WERI-Rb-1 (cell line): ENCODE results near the gene CLIC2.

Experiments
- DNase-seq: peaks from one replicate; pipeline ENCODE4 v3.0.0-alpha.2; 2020
- H3K27ac ChIP-seq: fragments of 250-450 bp; sonication (Bioruptor Pico); 2 replicates; pipeline ENCODE4 v1.5.1; 2020; ENCODE audit warnings: mild to moderate bottlenecking, moderate library complexity
- H3K27me3 ChIP-seq: fragments of 250-450 bp; sonication (Bioruptor Pico); 2 replicates; pipeline ENCODE4 v1.5.1; 2021; ENCODE audit warnings: mild to moderate bottlenecking, low read depth, moderate library complexity; ENCODE audit not compliant: insufficient read depth, severe bottlenecking
- H3K36me3 ChIP-seq: fragments of 250-450 bp; sonication (Bioruptor Pico); 2 replicates; pipeline ENCODE4 v1.5.1; 2020; ENCODE audit warnings: mild to moderate bottlenecking, moderate library complexity
- H3K4me3 ChIP-seq: 2 replicates; pipeline ENCODE4 v1.5.1; 2011; ENCODE audit warnings: low read depth, mild to moderate bottlenecking, control low read depth, low read length
- H3K9me3 ChIP-seq: fragments of 250-450 bp; sonication (Bioruptor Pico); 2 replicates; pipeline ENCODE4 v1.5.1; 2021; ENCODE audit warnings: mild to moderate bottlenecking, moderate library complexity; ENCODE audit not compliant: severe bottlenecking
- TF ChIP-seq, protein P1 (sequence below): IDR thresholded peaks from 2 replicates; pipeline ENCODE4 v1.5.1; 2011; ENCODE audit warnings: low read depth, mild to moderate bottlenecking, control low read depth, inconsistent platforms, low read length

The CLIC2 gene

DNA sequence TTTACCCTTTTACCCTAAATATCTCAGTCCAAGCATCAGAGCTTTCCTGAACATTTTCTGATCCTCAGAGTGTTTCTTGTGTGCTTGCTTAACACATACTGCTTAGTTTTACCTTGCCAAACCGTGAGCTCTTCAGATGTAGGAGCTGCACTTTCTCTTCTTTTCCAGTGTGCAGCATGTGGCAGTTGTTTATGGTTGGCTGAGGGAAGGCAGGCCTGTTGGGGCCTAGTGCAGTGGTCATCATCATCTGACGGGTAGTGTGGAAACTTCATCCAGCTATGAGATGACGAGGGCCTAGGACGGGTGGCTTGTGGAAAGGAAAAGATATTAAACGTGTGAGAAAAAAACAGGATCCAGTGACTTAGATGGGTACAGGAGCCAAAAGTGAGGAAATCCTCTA, 96.7 kb downstream of the CLIC2 start:
- TF ChIP-seq, protein P1, sequence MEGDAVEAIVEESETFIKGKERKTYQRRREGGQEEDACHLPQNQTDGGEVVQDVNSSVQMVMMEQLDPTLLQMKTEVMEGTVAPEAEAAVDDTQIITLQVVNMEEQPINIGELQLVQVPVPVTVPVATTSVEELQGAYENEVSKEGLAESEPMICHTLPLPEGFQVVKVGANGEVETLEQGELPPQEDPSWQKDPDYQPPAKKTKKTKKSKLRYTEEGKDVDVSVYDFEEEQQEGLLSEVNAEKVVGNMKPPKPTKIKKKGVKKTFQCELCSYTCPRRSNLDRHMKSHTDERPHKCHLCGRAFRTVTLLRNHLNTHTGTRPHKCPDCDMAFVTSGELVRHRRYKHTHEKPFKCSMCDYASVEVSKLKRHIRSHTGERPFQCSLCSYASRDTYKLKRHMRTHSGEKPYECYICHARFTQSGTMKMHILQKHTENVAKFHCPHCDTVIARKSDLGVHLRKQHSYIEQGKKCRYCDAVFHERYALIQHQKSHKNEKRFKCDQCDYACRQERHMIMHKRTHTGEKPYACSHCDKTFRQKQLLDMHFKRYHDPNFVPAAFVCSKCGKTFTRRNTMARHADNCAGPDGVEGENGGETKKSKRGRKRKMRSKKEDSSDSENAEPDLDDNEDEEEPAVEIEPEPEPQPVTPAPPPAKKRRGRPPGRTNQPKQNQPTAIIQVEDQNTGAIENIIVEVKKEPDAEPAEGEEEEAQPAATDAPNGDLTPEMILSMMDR, result no peak
- peaks cover 47% of the 10 kb centered on the region for H3K36me3 ChIP-seq

DNA sequence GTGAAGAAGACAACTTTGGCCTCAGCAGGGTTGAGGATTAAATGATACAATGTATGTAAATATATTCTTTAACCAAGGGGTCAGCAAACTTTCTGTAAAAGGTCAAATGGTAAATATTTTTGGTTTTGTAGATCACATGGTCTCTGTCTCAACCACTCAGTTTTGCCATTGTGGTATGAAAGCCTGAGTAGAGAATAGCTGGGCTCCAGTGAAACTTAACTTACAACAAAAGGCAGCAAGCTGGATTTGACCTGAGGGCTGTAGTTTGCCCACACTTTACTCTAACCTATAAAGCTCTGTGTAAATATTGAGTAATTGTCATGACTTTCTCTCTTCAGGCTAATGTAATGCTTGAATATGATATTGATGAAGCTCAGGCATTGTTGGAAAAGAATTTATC, 98.5 kb downstream of the CLIC2 start:
- Histone ChIP-seq H3K36me3 (peaks cover 63% of the 10 kb centered on the region), H3K27me3 (no peaks in the 10 kb centered on the region), H3K27ac (no peak overlapping the region), H3K4me3 (no peak overlapping the region), H3K9me3 (no peaks in the 10 kb centered on the region)
- no peak for DNase-seq
- TF ChIP-seq, protein P1, result no peak

More for the DNA sequence above, 96.7 kb downstream of the CLIC2 start:
- Histone ChIP-seq H3K27ac (no peak overlapping the region), H3K4me3 (no peak overlapping the region), H3K9me3 (no peaks in the 10 kb centered on the region), H3K27me3 (no peaks in the 10 kb centered on the region)
- no peak for DNase-seq

DNA sequence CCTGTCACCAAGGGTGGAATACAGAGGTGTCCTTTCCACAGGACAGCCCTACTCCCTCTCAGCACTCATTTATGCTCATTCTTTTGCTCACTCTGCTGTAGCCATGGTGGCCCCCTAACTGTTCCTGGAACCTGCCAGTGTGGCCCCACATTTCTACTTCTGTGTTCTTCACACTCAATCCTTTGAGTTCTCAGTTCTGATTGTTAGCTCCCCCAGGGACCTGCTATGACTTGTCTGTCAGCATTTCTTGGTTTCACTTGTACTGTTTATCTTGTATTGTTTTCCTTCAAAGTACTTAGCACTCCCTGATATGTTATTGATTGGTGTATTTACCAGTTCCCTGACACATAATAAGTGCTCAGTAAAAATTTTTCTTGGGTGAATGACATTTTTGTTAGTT, 103.3 kb downstream of the CLIC2 start:
- Histone ChIP-seq H3K4me3 (no peak overlapping the region), H3K27ac (no peak overlapping the region), H3K36me3 (peaks cover 78% of the 10 kb centered on the region), H3K9me3 (no peaks in the 10 kb centered on the region), H3K27me3 (no peaks in the 10 kb centered on the region)
- TF ChIP-seq, protein P1, result no peak
- DNase-seq, result no peak
